ENCODE results near the gene CABP7.

The CABP7 gene

GRCh38 chr22:29767171-29768051, 47.6 kb downstream of the CABP7 start, which contains the start of gene UQCR10:
UQCR10 (plus strand) TSS chr22:29767369; CDS start chr22:29767399, 30 bp downstream.
- Histone ChIP-seq H2BK120ac (ENCODE audit: low read depth, low read length) (no peak within 1 kb of the TSS), H4K91ac (ENCODE audit: low read length) (peak within 1 kb of the TSS; percentile 94), H2BK5ac (ENCODE audit: low read depth, low read length, poor library complexity, severe bottlenecking) (no peak within 1 kb of the TSS), H3K23ac (ENCODE audit: low read length in 2 of 2) (no peak within 1 kb of the TSS), H3K36me3 (ENCODE audit: control insufficient read depth in 1 of 2, insufficient read depth in 2 of 2, low read depth in 1 of 2, low read length in 2 of 2) (peaks cover 19 to 24% of the 10 kb centered on the region in 2 experiments), H3K4me1 (ENCODE audit: control insufficient read depth, insufficient read depth, low read depth, low read length) (peaks cover 14% of the 10 kb centered on the region), H2BK12ac (ENCODE audit: low read length in 2 of 2) (no peak within 1 kb of the TSS), H3K27ac (ENCODE audit: low read length, poor library complexity, severe bottlenecking) (peak within 1 kb of the TSS; percentile 79), H3K27me3 (ENCODE audit: control insufficient read depth in 1 of 2, insufficient read depth in 1 of 2, low read length in 2 of 2) (no peaks in the 10 kb centered on the region), H3K14ac (ENCODE audit: low read length in 2 of 2) (peak within 1 kb of the TSS in 1 of 2 experiments; percentile 99), H4K8ac (ENCODE audit: low read length) (peak within 1 kb of the TSS; percentile 83), H2AFZ (ENCODE audit: low read depth, low read length) (peak within 1 kb of the TSS; percentile 88), H3K9ac (ENCODE audit: low read length) (peak within 1 kb of the TSS; percentile 97), H3K4me3 (ENCODE audit: insufficient read depth in 1 of 2, low read depth in 1 of 2, low read length in 2 of 2) (peak within 1 kb of the TSS; percentile 97), H3K4ac (ENCODE audit: low read depth in 1 of 2, low read length in 2 of 2) (peak within 1 kb of the TSS; percentile 36 to 92), H2AK5ac (ENCODE audit: low read length, severe bottlenecking) (no peak within 1 kb of the TSS), H3K79me1 (replicated peaks; ENCODE audit: low read length, poor library complexity, severe bottlenecking) (peaks cover 22% of the 10 kb centered on the region), H3K18ac (ENCODE audit: low read depth in 1 of 2, low read length in 2 of 2) (peak within 1 kb of the TSS; percentile 86 to 100), H2BK15ac (ENCODE audit: low read depth, poor library complexity, severe bottlenecking) (no peak within 1 kb of the TSS), H3K4me2 (ENCODE audit: low read length, poor library complexity, severe bottlenecking) (peak within 1 kb of the TSS; percentile 84), H3K9me3 (ENCODE audit: control insufficient read depth, low read length) (no peaks in the 10 kb centered on the region)
- WGBS, result 2% methylated on average over 38 of the region's 46 CpGs
- DNase-seq, result peak; percentile 94

GRCh38 chr22:29768052-29768693, 48.4 kb downstream of the CABP7 start:
- Histone ChIP-seq H3K36me3 (ENCODE audit: control insufficient read depth in 1 of 2, insufficient read depth in 2 of 2, low read depth in 1 of 2, low read length in 2 of 2) (peaks cover 19 to 24% of the 10 kb centered on the region in 2 experiments), H3K27ac (ENCODE audit: low read length, poor library complexity, severe bottlenecking) (peak overlapping the region; percentile 5), H3K14ac (ENCODE audit: low read length in 2 of 2) (no peak overlapping the region), H3K79me1 (replicated peaks; ENCODE audit: low read length, poor library complexity, severe bottlenecking) (peaks cover 22% of the 10 kb centered on the region), H3K4me2 (ENCODE audit: low read length, poor library complexity, severe bottlenecking) (peak overlapping the region; percentile 84), H3K27me3 (ENCODE audit: control insufficient read depth in 1 of 2, insufficient read depth in 1 of 2, low read length in 2 of 2) (no peaks in the 10 kb centered on the region), H3K4me3 (ENCODE audit: insufficient read depth in 1 of 2, low read depth in 1 of 2, low read length in 2 of 2) (peak overlapping the region; percentile 97), H3K9me3 (ENCODE audit: control insufficient read depth, low read length) (no peaks in the 10 kb centered on the region), H4K91ac (ENCODE audit: low read length) (no peak overlapping the region), H3K9ac (ENCODE audit: low read length) (peak overlapping the region; percentile 97), H3K18ac (ENCODE audit: low read depth in 1 of 2, low read length in 2 of 2) (no peak overlapping the region), H2AK5ac (ENCODE audit: low read length, severe bottlenecking) (no peak overlapping the region), H3K4me1 (ENCODE audit: control insufficient read depth, insufficient read depth, low read depth, low read length) (peaks cover 15% of the 10 kb centered on the region), H2BK5ac (ENCODE audit: low read depth, low read length, poor library complexity, severe bottlenecking) (no peak overlapping the region), H3K23ac (ENCODE audit: low read length in 2 of 2) (no peak overlapping the region), H2AFZ (ENCODE audit: low read depth, low read length) (no peak overlapping the region), H4K8ac (ENCODE audit: low read length) (peak overlapping the region; percentile 83), H3K4ac (ENCODE audit: low read depth in 1 of 2, low read length in 2 of 2) (no peak overlapping the region), H2BK12ac (ENCODE audit: low read length in 2 of 2) (no peak overlapping the region), H2BK15ac (ENCODE audit: low read depth, poor library complexity, severe bottlenecking) (no peak overlapping the region), H2BK120ac (ENCODE audit: low read depth, low read length) (no peak overlapping the region)
- peak; percentile 26 for DNase-seq
- WGBS, result 73% methylated on average over 6 of the region's 6 CpGs

- peaks cover 20% of the 10 kb centered on the region for H3K79me1 ChIP-seq (replicated peaks; ENCODE audit: low read length, poor library complexity, severe bottlenecking)
- no peak overlapping the region for H2AK5ac ChIP-seq (ENCODE audit: low read length, severe bottlenecking)
- no peak overlapping the region for H2BK12ac ChIP-seq (ENCODE audit: low read length in 2 of 2)
Measured at GRCh38 chr22:29769723-29770321, 50.0 kb downstream of the CABP7 start.

More at GRCh38 chr22:29769723-29770321, 50.0 kb downstream of the CABP7 start:
- no peak for DNase-seq
- Histone ChIP-seq H3K27me3 (ENCODE audit: control insufficient read depth in 1 of 2, insufficient read depth in 1 of 2, low read length in 2 of 2) (no peaks in the 10 kb centered on the region), H2BK15ac (ENCODE audit: low read depth, poor library complexity, severe bottlenecking) (no peak overlapping the region), H3K9ac (ENCODE audit: low read length) (no peak overlapping the region), H3K27ac (ENCODE audit: low read length, poor library complexity, severe bottlenecking) (no peak overlapping the region), H2BK5ac (ENCODE audit: low read depth, low read length, poor library complexity, severe bottlenecking) (no peak overlapping the region), H3K23ac (ENCODE audit: low read length in 2 of 2) (no peak overlapping the region), H3K9me3 (ENCODE audit: control insufficient read depth, low read length) (no peaks in the 10 kb centered on the region), H4K8ac (ENCODE audit: low read length) (no peak overlapping the region), H3K4me1 (ENCODE audit: control insufficient read depth, insufficient read depth, low read depth, low read length) (peaks cover 17% of the 10 kb centered on the region), H3K14ac (ENCODE audit: low read length in 2 of 2) (no peak overlapping the region), H3K4me2 (ENCODE audit: low read length, poor library complexity, severe bottlenecking) (no peak overlapping the region), H3K18ac (ENCODE audit: low read depth in 1 of 2, low read length in 2 of 2) (no peak overlapping the region), H2BK120ac (ENCODE audit: low read depth, low read length) (no peak overlapping the region), H4K91ac (ENCODE audit: low read length) (no peak overlapping the region), H3K4me3 (ENCODE audit: insufficient read depth in 1 of 2, low read depth in 1 of 2, low read length in 2 of 2) (no peak overlapping the region), H3K4ac (ENCODE audit: low read depth in 1 of 2, low read length in 2 of 2) (no peak overlapping the region), H2AFZ (ENCODE audit: low read depth, low read length) (no peak overlapping the region), H3K36me3 (ENCODE audit: control insufficient read depth in 1 of 2, insufficient read depth in 2 of 2, low read depth in 1 of 2, low read length in 2 of 2) (peaks cover 19 to 24% of the 10 kb centered on the region in 2 experiments)
- no CpG with 5 or more reads among the region's 2 CpGs for WGBS

All from mesenchymal stem cell (in vitro differentiated cells and primary cell).